AG04449 (cell line): ENCODE results near the gene OR6C75.
"Not testable (repeated sequence)": the region's sequence is repeated elsewhere in the genome, so short reads cannot be mapped to it uniquely, and the experiment has no call there.

Experiments
- CTCF ChIA-PET: fragments of 350-600 bp; formaldehyde crosslinking; extraction: SDS; loops from one replicate; lab custom pipeline; 2021; ENCODE audit warnings: antibody characterized with exemption; lab: Yijun Ruan, JAX
- POLR2A ChIA-PET: fragments of 400-600, 350-600 bp; formaldehyde crosslinking; extraction: SDS; loops from one replicate; lab custom pipeline; 2020; ENCODE audit warnings: antibody characterized with exemption, inconsistent platforms; lab: Yijun Ruan, JAX
- DNase-seq: peaks from one replicate; pipeline ENCODE4 v3.0.0-alpha.2; 2010; ENCODE audit warnings: low read depth, low spot score
- H3K4me3 ChIP-seq: 2 replicates; pipeline ENCODE4 v1.5.1; 2011; ENCODE audit warnings: low read depth, mild to moderate bottlenecking, control low read depth, low read length
- TF ChIP-seq, protein P1 (sequence below): IDR thresholded peaks from one replicate; pipeline ENCODE4 v1.5.1; 2011; ENCODE audit warnings: mild to moderate bottlenecking, moderate library complexity, low read length, control low read depth, inconsistent platforms; ENCODE audit not compliant: insufficient read depth; ENCODE audit errors: missing control alignments

OR6C75 gene

DNA sequence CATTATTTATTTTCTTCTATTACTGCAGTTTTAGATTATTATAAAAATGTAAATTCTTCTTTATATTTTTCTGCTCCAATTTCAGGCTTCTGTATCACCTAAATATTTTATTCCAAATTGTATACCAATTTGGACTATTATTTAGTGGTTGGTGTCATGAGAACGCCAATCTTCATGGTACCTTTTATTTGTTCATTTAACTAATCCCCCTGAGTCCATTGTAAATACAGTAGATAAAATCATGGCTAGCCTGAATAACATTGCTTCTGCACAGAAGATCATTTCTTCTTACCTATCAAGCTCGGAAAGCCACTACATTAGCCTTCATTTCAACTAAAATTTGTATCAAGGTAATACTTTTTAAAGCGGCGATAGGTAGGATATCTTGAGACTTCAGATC is at the start of gene OR6C75:
Gene OR6C75, plus strand, starts transcription at position 301 of the 400 bp plus-strand sequence. CDS start 2,136 bp downstream, outside the sequence.
- no peak within 1 kb of the TSS for H3K4me3 ChIP-seq
- TF ChIP-seq, protein P1, sequence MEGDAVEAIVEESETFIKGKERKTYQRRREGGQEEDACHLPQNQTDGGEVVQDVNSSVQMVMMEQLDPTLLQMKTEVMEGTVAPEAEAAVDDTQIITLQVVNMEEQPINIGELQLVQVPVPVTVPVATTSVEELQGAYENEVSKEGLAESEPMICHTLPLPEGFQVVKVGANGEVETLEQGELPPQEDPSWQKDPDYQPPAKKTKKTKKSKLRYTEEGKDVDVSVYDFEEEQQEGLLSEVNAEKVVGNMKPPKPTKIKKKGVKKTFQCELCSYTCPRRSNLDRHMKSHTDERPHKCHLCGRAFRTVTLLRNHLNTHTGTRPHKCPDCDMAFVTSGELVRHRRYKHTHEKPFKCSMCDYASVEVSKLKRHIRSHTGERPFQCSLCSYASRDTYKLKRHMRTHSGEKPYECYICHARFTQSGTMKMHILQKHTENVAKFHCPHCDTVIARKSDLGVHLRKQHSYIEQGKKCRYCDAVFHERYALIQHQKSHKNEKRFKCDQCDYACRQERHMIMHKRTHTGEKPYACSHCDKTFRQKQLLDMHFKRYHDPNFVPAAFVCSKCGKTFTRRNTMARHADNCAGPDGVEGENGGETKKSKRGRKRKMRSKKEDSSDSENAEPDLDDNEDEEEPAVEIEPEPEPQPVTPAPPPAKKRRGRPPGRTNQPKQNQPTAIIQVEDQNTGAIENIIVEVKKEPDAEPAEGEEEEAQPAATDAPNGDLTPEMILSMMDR = no peak
- CTCF ChIA-PET = no interaction called here
- no peak for DNase-seq
- POLR2A ChIA-PET = no interaction called here

DNA sequence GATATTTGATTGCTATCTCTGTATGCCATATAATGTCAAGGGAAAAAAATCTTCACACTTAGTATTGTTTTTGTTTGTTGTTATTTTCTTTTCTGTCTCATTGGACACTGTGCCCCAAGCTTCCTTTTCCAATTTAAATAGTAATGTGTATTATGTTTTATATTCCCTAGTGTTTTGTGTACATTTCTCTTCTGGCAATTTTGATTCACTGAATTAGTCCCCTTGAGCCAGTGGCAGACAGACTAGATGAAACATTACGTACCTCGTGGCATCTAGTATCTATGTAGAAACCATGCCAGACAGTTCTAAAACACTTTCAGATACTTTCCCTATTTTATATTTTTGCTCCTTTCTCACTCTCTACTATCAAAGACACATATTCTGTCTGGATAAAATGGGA is 48.7 kb upstream of the OR6C75 start, which contains the start of gene OR6C1:
Gene OR6C1, plus strand, starts transcription at position 301 of the 400 bp plus-strand sequence. CDS start 6,257 bp downstream, outside the sequence.
- TF ChIP-seq, protein P1 = no peak
- CTCF ChIA-PET = no interaction called here
- no peak for DNase-seq
- H3K4me3 ChIP-seq = no peak within 1 kb of the TSS
- POLR2A ChIA-PET = no interaction called here

DNA sequence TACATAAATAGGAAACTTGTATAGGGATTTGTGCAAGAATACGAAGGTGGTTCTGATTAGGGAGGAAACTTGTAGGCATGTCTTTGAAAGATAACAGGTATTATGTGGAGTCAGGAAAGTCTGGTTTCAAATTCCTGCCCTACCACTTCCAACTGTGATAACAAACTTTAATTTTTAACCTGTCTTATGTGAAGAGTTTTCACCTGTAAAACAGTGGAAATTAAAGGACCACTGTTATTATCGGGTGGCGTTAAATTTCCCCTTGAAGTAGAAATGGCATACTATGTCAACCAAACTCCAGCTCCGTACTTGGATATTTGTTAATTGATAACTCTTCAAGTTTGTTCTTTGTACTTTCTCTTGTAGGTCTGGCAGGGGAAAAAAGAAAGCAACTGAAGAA is 42.6 kb upstream of the OR6C75 start:
- no peak for DNase-seq
- POLR2A ChIA-PET = no interaction called here
- no peak overlapping the region for H3K4me3 ChIP-seq
- CTCF ChIA-PET = interaction anchor here (1.0 kb wide), 1 partner anchor 298 kb away, joined by 3 read pairs; no protein-coding TSS in a partner anchor
- TF ChIP-seq, protein P1 = no peak

DNA sequence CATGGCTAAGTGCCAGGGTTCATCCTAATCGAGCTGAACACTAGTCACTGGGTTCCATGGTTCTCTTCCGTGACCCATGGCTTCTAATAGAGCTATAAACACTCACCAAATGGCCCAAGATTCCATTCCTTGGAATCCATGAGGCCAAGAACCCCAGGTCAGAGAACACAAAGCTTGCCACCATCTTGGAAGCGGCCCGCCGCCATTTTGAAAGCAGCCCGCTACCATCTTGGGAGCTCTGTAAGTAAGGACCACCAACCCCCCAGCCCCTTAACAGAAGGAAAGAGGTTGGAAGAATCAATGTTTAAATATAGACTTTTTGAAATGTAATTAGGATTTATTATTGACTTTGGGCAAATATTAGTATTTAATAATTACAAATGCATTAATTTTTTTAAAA is 37.0 kb upstream of the OR6C75 start:
- DNase-seq, H3K4me3 ChIP-seq, CTCF ChIA-PET, POLR2A ChIA-PET: not testable (repeated sequence)

DNA sequence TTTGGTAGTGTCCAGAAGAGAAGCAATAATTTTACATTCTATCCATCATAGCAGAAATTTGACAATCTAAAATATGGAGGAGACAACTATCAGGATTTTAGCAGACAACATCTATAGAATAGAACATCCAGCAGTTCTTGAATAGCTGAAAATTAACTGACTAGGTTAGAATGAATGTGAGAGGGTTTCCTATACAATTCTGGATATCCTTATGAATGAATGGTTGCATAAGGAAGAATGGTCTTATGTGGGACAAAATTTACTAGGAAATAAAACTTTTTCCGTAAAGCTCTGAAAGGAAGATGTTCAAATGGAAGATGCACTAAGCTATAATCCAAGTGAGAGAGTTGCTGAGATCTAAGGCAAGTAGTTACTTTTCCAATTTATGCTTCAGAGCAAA is 32.3 kb upstream of the OR6C75 start, which contains the start of gene OR6C3:
Gene OR6C3, plus strand, starts transcription at position 301 of the 400 bp plus-strand sequence. CDS start 955 bp downstream, outside the sequence.
- ChIA-PET POLR2A (no interaction called here), CTCF (no interaction called here)
- no peak within 1 kb of the TSS for H3K4me3 ChIP-seq
- TF ChIP-seq, protein P1 = no peak
- DNase-seq = no peak

DNA sequence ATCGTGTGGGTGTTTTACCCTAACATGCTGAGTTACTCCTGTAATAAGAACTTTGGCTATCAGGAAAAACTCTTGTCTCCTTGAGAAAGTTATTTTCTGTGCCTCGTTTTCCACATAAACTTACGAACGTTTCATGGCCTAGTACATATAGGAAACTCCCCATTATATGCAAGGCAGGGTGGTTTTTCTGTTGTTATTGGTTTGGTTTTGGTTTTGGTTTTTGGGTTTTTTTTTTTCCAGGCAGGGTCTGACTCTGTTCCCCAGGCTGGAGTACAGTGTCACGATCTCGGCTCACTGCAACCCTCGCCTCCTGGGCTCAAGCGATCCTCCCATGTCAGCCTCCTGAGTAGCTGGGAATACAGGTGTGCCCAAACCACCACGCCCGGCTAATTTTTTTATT is 26.8 kb upstream of the OR6C75 start:
- H3K4me3 ChIP-seq = no peak overlapping the region
- CTCF ChIA-PET = no interaction called here
- POLR2A ChIA-PET = no interaction called here
- DNase-seq = no peak
- TF ChIP-seq, protein P1 = no peak

DNA sequence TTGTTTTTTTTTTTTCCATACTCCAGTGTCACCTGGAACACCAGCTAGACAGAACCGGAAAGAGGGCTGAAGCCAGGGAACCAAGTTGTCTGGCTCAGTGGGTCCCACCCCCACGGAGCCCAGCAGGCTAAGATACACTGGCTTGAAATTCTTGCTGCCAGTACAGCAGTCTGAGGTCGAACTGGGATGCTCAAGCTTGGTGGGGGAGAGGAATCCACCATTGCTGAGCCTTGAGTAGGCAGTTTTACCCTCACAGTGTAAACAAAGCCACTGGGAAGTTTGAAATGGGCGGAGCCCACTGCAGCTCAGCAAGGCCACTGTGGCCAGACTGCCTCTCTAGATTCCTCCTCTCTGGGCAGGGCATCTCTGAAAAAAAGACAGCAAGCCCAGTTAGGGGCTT is 7.4 kb upstream of the OR6C75 start:
- H3K4me3 ChIP-seq, CTCF ChIA-PET, POLR2A ChIA-PET, DNase-seq: not testable (repeated sequence)
